Loucy (cell line): ENCODE measurements around the gene GOLGA6L22.
"Not testable (repeated sequence)": the region's sequence is repeated elsewhere in the genome, so short reads cannot be mapped to it uniquely, and the experiment has no call there.

ENCODE experiments used
- CTCF ChIP-seq: fragments of 200-600 bp; sonication (generic); conservative IDR thresholded peaks from 2 replicates; pipeline ENCODE4 v1.5.1; 2014; ENCODE audit warnings: mild to moderate bottlenecking, antibody characterized with exemption, low read length
- EZH2phosphoT487 ChIP-seq: fragments of 200-600 bp; IDR thresholded peaks from 2 replicates; pipeline ENCODE4 v1.6.1; 2018; ENCODE audit warnings: antibody characterized with exemption, mild to moderate bottlenecking, moderate library complexity, borderline replicate concordance

GRCh38 chr15:22498220-22498925, 39.7 kb downstream of the GOLGA6L22 start:
- not testable (repeated sequence) for TF ChIP-seq CTCF, EZH2phosphoT487
